HG03521 (cell line): ENCODE results near the gene CDH4.

Source experiments
- ATAC-seq: cut with Tn5 transposase; IDR thresholded peaks from one replicate; pipeline ENCODE4 v1.9.1; 2021; ENCODE audit warnings: mild to moderate bottlenecking, moderate library complexity; ENCODE audit not compliant: unreplicated experiment

Gene CDH4

DNA sequence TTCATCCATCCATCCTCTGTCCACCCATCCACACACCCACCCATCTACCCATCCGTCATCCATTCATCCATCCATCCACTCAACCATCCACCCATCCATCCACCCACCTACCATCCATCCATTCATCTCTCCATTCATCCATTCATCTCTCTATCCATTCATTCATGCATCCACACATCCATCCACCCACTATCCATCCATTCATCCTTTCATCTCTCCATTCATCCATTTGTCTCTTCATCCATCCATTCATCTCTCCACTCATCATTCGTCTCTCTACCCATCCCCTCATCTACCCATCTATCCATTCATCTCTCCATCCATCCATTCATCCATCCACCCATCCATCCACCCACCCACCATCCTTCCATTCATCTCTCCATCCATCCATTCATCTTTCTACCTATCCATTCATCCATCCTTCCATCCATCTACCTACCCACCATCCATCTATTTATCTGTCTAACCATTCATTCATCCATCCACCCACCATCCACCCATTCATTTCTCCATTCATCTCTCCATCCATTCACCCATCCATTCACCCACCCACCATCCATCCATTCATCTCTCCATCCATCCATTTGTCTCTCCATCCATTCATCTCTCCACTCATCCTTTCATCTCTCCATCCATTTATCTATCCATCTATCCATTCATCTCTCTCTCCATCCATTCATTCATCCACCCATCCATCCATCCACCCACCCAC, 538.2 kb downstream of the CDH4 start:
- no peak for ATAC-seq

DNA sequence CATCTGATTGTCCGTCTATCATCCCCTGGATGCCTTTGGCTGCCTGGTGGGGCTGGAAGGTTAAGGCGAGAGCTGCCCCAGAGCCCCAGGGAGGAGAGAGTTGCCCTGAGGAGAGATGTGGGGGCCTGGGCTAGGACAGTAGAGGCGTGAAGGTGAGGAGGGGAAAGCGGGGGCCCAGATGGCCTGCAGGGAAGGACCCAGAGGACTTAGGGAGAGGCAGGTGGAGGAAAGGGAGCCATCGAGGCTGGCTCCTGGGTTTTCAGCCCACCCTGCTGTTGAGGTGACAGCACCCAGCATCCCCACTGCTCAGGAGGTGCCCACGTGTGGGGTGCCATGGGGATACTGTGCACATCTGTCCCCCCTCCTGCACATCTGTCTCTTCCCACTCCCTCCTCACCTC, 539.9 kb downstream of the CDH4 start:
- ATAC-seq: no peak

- no peak for ATAC-seq
Observed at GRCh38 chr20:61795669-61796630, 543.9 kb downstream of the CDH4 start.

DNA sequence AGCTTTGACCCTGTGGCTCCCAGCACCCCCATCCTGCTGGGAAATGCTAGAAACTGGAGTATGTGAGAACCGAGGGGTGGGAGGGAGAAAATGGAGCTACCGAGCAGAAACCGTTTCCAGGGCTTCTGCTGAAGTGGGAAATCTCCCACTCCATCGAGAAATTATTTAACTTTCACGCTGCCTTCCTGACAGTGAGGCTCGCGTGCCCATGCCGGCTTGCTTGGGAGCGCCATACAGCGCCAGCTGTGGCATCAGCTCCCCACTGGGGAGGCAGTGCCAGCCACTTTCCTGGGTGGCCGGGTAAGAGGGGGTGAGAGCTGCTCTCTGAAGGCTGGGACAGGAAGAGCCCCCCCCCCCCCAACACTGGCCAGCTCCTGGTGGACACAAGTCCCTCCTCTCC, 544.7 kb downstream of the CDH4 start:
- no peak for ATAC-seq

DNA sequence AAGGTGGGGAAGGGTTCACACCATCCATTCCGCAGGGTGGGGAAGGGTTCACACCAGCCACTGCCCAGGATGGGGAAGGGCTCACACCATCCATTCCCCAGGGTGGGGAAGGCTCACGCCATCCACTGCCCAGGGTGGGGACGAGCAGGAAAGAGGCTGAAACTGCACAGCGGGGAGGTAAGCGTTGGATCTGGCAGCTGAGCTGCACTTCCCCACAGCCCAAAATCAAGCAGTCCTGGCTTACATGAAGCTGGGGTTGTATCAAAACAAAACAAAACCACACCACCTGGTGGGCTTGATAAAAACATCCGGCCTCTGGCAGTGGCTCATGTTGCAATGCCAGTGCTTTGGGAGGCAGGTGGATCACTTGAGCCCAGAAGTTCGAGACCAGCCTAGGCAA, 545.1 kb downstream of the CDH4 start:
- ATAC-seq: no peak

DNA sequence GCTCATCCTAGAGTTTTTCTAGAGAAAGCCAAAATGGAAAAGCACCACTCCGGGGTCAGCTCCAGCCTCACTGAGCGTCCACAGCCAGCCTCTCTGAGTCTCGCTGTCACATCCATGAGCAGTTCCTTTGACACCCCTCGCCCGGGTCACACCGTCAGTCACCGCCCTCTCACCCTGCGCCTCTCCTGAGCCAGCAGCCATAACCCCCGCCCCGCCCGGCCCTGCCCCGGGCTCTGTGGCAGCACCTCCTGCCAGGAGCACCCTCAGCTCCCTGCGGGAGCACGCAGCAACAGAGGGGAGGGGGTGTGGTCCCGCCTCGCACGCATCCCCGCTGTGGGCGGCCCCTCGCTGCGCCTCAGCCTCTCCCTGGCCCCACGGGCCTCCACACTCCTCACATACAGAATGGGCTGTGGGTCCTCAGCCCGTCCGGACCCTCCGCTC, 545.9 kb downstream of the CDH4 start:
- ATAC-seq: no peak

DNA sequence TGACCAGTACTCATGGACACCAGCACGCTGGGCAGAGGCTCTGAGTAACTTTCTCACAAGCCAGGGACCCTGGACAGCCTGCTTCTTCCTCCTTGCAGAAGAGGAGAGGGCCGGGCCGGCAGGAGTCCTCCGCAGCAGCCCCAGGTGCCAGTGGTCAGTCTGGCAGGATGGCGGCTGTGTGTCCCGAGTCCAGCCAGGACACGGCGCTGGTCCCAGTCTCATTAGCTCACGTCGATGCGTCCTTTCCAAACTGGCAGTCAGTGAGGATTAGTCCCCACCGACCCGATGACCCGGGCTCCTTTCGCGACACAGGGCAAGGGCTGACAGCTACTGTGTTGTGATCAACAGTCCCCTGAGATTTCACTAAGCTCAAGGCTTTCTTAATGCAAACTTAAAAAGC, 546.6 kb downstream of the CDH4 start:
- ATAC-seq: no peak

GRCh38 chr20:61799394-61799923, 547.4 kb downstream of the CDH4 start:
- no peak for ATAC-seq

DNA sequence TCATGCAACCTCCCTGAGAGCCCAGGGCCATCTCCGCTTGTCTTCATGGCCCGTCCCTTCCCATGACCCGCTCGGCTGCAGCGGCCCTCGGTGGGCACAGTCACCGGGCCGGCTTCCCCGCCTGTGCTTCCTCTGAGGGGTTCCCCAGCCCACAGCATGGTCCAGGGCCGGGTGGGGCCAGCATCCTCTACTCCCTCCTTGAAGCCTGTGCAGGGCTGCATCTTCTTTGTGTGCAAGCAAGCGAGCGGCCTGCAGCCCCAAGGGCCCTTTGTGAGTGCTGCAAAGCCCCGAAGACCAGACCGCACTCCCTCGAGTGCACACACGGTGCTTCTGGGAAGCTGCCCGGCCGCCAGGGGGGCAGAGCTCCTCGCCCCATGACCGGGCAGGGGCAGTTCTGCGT, 547.9 kb downstream of the CDH4 start:
- ATAC-seq: no peak

DNA sequence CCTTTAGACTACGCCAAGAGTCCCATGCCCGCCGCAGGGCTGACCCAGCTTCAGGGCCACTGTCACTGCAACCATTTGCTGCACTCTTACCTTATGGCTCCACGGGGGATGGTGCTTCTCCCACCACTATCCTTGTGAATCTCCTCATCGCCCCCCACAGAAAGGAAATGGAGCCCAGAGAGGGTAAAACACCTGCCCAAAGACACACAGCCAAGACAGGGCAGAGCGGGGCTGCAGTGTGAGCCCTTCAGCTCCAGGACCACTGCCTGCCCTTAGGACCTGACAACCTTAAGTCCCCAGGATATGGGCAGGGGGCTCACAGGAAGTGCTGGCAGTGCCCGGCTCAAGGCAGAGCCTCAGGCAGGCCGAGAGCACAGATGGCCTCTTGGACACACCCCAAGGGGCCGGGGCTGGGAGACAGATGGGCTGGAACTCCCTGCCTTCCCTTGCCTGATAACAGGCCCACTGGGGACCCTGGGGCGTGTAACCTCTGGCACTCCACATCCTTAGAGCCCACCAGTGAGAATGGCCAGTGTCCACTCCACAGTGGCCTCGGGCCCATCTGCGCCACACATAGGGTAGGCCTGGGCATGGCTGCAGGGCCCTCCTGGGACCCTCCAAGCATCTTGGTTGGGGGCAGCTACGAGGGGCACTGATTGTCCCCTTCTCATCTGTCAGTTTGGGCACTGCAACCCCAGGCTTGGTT, 548.5 kb downstream of the CDH4 start:
- no peak for ATAC-seq

GRCh38 chr20:61801065-61801360, 549.0 kb downstream of the CDH4 start:
- no peak for ATAC-seq

DNA sequence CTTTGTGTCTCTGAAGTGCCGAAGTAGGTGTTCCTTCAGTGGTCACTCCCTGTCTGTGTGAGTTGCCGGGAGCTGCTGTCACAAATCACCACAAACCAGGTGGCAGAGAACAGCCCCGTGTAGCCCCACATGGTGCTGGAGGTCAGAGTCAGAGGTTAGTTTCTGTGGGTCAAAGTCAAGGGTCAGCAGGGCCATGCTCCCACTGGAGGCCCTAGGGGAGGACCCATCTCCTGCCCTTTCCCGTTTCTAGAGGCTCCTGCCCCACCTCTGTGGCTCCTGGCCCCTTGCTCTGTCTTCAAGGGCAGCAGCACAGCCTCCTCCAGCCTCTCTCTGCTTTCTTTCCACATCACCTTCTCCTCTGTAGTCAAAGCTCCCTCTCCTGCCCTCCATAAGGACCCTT, 549.4 kb downstream of the CDH4 start:
- no peak for ATAC-seq

- ATAC-seq: no peak
Observed at GRCh38 chr20:61801857-61802442, 549.9 kb downstream of the CDH4 start.

DNA sequence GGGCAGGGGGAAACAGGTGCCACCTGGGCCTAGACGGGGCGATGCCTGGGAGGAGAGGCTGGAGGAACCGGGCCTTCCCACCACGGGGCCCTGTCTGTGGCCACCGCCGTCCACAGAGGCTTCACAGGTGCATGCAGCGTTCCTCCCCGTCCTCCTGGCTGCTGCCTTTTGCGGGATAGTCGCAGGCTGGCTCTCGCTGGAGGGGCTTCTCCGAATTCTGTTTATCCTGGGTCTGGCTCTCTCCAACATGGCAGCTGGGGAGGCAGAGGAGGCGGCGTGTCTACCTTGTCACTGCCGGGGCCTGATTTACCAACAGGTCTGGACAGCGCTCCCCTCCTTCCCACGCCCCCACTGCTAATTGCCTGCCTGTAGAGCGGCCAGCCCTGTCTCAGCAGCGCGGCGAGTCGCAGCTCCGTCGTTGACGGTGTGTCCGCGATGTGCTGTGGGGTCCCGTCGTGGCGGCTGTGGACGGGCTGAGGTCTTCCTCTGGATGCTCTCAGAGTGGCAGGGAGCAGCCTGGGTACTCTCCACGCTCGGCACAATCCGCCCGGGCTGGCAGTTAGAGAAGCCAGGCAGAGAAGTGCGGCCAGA, 550.8 kb downstream of the CDH4 start:
- ATAC-seq: no peak

DNA sequence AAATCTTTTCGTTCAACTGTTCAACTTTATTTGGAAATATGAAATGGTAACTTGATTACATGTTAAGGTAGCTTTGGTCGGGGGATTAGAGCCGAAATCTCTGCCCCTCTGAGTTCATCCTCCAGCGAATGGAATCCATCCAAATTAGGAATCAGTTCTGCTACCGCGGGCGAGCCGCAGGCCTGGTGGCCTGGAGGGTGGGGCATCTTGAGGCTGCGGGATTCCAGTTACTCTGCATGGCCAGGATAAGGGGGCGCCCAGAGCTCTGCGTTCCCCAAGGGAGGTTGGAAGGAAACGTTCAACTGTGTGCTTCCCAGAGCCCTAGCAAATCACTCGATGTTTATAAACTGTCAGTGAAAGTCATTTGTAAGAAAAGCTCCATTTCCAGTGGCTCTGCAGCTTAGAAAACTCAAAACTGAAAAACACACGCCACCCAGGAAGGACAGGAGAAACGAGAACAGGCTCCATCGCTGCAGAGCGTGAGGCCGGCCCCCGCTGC, 551.4 kb downstream of the CDH4 start:
- ATAC-seq: no peak

DNA sequence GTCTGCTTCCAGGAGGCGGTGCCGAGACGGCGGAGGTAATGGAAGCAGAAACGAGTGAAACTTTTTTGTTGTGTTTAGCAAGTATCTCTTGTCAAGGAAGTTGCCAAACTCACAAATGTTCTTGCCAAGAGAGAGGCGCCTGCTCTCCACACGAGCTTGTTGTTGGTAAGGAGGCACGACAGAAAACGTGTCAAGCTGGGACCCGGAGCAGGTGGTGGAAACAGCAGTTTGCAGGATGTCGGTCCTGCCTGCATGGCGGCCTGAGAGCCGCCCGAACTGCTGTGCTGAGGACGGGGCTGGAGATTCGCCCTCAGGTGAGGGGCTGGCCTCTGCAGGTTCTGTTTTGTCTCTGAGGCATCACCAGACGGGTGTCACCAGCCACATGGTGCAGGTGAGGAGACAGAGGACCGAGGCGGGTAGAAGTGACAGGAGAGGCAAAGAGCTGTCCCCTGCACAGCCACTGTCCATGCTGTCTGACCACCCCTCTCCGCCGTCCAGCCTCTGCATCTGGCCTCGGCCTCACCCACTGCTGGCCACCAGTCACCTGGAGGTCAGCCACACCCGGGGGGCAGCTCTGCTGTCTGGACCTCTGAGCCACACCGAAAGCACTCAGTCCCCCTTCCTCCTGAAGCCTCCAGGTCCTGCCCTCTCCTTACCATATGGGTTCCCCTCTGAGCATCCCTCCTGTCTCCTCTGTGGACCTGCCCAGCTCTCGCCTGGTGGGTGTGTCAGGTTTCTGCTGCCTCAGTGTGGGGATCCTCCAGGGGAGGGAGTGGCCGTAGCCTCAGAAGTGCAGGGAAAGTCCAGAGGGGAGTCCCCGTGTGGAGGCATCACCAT, 552.1 kb downstream of the CDH4 start:
- ATAC-seq: no peak

- ATAC-seq: no peak
Observed at GRCh38 chr20:61804752-61805295, 552.8 kb downstream of the CDH4 start.

GRCh38 chr20:61805365-61805764, 553.3 kb downstream of the CDH4 start:
- no peak for ATAC-seq

- no peak for ATAC-seq
Observed at GRCh38 chr20:61805781-61806180, 553.7 kb downstream of the CDH4 start.
